SIG-M5 (cell line): ENCODE data around the gene CYFIP2.
"Not testable (repeated sequence)": the region's sequence is repeated elsewhere in the genome, so short reads cannot be mapped to it uniquely, and the experiment has no call there.

ENCODE experiments used
- DNase-seq: peaks from one replicate; lab custom pipeline; 2025; lab: John Stamatoyannopoulos, UW

Gene CYFIP2

DNA sequence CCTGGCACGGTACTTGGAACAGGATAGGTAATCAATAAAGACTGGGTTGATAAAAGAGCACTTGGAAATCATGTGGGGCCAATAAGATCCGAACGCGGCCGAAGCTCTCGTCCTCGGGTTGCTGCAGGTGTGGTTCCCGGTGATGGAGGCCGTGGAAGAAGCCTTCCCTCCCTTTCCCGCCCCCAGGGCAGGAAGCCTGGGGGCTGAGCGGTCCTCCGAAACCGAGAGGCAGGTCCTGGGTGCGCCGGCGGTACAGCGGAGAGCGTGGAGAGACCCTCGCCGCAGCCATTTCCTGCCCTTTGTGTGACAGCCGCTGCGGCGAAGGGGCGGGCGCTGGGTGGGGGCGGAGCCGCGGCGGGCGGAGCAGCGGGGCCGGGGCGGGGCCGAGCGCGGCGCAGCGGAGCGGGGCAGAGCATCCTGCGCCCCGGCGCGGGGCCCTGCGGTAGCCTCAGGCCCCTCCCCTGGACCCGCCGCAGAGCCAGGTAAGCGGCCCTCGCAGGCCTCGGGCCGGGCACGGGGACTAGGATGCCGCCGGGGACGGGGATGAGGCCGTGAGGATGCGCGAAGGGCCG lies at the start of gene CYFIP2:
Gene CYFIP2 (plus strand): TSS at position 410 of the 572 bp plus-strand sequence. CDS start 19,239 bp downstream, outside the sequence.
- no peak for DNase-seq

DNA sequence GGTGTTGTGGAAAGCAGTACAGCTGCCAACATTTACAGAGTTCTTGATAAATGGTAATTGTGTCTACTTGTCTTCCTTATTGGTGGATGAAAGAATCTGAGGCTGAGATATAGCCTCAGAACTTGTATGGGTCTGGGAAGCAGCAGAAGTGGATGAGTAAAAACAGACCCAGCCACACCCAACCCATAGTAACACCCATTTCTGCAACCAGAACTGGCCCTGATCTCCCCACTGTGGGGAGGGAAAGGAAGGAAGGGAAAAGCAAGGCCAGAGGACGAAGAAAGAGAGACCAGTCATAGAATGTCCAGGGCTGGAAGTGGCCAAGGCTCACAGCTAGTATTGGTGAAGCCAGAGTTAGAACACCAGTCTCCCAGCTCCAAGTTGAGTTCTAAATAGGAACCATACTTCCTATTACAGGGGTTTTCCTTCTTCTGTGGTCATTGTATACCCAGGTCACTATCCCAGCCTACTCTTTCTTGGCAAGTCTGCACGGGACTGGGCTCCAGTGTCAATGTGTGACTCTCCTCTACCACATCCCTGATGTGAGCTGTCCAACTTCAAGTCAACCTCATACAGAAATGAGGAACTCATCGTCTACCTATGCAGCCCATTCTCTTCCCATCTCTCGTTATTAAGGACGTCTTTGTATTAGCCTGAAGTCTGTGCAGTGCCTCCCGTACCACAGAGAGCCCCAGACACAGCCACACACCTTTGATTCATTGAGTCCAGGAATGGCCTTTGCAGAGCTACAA lies 49.4 kb upstream of the CYFIP2 start:
- DNase-seq, result no peak

DNA sequence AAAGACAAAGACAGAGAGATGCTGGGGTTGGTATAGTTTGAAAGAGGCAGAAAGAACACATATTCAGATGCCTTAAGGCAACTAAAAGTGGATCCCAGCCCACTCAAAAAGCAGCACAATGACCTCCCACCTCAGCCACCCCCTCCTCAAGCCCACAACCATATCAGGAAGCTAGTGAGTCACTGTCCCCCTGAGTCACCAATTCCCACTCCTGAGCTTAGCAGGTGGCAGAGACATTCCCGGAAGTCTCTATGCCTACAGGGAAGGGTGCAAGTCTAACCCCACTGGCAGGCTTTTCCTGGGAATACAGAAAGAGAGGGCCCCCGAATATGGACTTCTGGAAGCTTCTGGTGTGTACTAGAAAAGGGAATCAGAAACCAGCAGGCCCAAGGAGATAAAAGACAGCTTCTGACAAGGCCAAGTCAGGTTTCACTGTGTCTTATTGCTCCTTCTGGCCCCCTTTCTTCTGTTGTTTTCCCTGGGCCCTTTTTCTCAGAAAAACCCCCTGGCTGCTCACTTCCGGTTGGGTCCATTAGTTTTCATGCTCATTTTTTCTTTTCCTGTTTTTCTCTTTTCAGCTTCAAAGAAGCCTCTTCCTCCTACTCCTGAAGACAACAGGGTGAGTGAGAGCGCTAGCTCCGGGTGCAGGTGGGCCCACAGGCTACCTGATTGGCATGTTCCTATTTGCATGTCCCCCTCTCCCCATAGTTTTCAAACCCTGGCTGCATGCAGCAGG lies 48.5 kb upstream of the CYFIP2 start:
- no peak for DNase-seq

DNA sequence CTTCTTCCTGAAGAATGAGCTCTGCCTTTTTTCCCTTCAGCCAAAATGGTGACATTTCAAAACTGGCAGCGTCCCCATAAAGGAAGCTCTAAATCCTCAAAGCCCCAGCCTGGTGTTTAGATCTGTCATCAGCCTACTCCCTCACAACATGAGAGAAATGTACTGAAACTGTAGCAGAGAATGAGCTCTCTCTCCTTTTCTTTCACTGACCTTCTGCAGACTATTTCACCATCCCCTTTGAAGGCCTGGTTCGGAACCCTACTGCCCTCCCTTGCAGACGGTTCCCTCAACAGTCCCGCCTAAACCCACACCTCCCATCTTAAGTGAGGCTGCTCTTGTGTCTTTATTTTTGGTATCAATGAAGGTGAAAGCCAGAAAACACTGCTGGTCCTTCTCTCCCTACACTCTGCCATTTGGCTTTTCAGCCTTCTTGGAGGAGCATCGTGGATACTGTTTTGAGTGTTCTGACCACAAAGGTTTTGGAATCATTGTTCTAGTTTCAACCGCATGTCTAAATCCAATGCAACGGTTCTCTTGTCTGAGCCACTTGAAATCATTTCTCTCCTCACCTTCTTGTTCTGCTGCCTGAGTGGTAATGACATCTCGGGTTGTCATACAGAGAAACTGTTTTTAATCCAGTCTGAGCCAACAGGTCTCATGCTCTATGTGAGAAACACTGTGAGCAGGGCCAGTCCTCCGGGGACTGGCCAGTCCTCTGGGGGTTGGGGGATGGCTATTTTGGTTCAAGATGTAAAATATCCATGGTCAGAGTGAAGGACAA lies 46.2 kb upstream of the CYFIP2 start:
- DNase-seq, result no peak

DNA sequence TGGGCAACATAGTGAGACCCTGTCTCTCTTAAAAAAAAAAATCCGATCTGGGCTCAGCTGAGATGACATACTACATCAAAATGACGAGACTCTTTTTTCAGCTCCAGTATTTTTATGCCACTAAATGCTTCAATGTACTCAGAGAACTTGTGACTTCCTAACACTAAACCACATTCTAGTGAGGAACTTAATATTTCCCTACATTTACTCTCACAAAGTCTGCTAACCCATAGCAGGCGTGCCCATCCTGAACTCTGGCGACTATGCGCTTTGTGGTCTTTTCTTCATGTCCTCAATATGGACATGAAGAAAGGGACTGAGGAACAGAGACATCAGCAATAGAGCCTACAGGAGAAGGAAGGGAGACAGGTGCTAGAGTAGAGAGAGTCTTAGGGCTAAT lies 44.0 kb upstream of the CYFIP2 start:
- DNase-seq, result no peak

DNA sequence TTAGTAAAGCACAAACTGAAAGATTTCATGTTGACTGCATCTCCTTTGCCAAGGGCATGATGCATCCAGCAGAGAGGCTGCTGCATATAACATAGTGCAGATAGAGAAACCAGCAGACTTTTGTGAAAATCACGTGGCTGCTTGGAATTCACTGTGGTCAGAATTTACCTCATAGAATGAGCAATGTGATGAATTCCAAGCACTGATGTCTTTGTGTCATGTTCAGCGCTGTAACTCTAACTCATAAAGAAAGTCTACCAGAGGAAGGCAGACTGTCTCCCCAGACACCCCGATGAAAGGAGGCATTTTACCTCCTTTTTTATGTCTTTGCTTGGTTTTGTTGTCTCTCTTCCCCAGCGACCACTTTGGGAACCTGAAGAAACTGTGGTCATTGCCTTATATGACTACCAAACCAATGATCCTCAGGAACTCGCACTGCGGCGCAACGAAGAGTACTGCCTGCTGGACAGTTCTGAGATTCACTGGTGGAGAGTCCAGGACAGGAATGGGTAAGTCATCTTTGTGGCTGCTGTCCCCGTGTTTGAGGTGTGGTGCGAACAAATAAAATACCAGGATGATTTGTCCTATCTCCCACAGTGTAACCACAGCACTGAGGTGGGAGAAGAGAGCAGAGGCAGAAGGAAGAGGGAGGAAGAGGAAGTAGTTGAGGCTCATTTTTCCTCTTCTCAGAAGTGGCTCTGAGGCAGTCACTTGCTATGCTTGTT lies 43.3 kb upstream of the CYFIP2 start:
- no peak for DNase-seq

DNA sequence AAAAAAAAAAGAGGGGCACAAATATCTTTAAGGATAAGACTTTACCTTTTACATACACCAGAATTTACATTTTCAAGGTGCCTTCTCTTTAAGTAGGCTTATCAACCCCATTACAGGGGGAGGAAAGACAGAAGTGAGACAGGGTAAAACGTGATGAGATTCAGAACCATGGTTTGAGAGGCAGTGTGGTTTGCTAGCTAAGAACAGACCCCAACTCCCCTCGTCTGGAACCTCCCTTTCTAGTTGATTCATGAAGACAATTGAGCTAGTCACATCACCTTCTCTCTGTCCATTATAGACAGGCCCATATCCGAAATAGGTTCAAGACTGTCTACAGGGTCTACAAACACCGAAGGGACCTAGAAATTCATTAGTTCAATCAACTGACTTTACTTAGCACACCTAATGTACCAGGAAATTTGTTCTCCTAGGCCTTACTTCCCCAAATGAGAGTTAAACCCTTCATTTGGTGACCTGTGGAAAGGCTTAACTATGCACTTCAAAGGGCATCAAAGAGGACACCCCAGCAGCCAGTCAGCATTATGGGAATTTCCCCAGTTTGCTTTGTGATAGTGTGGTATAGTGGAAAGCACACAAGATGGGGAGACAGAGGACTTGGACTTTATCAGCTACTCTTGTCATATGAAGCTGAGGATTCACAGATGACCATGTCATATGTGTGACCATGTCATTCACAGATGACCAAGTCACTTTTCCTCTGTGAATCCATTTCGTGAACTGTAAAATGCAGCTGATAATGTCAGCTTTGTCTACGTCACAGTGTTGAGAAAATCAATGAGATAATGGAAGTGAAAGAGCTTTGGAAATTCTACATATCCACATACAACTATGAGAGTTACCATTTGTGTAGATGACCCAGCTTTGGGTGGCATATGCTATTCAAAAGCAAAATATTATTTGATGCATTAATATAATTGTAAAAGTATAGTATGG lies 40.2 kb upstream of the CYFIP2 start:
- no peak for DNase-seq

DNA sequence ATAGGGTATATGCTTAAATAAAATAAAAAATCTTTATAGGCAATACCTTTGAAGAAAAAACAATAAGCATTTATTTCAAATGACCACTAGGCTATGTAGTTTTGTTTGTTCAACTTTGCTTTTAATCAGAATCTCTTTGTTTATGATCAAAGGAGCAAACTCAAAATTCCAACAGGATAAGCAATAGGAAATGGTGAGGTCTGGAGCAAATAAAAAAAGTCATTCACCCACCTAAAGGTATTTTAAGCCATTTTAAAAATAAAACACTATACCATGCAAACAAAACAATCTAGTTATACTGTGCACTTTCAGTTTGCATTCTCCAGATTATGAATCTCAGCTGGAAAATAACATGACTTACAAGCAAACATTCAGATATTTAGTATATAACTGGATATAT lies 35.3 kb upstream of the CYFIP2 start:
- DNase-seq, result no peak

DNA sequence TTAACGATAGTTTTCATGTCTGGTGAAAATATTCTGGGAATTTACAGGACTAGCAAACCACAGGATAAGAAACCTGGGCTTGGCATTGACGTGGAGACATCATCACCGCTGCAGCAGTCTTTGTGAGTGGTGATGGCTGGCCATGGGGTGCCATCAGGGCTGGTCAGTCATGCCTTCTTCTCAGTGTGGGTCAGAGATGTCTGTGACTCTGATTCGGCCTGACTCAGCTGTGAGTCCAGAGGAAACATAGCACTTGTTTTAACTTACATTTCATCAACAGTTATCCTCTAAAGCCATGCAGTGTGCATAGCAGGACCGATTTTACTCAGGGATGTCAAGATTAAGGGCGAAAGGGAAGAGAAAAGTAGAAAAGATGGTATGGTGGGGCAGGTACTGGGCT lies 33.2 kb upstream of the CYFIP2 start:
- no peak for DNase-seq

DNA sequence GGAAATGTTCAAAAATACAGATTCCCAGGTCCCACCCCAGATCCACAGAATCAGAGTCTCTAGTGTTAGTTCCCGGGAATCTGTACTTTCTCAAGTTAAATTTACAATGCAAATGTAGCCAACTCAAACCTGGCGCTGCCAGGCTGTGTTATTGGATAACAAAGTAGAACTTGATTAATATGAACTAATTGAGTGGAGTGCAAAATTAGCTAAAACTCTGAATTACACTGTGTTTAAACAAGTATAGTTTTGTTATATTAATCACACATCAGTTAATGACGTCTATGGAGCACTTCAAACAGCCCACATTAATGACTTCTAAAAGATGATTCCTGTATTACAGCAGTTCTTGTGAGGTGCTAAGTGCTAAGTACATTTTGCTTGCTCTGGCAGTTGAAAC lies 32.4 kb upstream of the CYFIP2 start:
- no peak for DNase-seq

DNA sequence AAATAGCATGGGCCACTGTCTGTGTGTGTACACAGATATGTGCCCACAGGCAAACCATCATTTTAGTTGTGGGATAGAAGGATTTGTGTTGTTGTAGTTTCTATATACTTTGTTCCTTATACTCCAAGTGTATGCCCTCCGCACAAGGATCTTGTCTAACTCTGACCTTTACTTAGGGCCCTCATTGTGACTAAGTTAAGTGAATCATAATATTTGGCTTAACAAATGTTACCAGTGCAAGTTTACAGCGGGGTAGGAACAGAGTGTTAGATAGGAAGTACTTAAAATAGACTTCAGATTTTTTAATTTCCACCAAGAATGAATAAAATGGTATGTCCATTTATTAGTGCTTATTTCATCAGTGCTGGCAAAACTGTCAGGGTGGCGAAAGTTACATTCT lies 29.5 kb upstream of the CYFIP2 start:
- no peak for DNase-seq

DNA sequence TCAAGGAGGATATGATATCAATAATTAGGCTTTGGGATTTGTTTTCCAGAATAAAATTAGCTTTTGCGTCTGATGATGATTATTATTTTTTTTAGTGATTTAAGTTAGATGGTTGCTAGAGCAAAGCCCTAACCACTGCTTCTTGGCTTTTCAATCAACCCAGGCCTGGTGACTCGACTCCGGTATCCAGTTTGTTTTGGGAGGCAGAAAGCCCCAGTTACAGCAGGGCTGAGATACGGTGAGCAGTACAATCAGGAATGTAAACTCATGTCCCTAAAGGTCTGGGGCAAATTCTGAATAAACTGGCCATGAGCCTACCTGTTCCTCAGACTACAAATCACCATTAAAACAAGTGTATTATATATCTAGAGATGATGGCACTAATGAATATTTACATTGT lies 24.4 kb upstream of the CYFIP2 start:
- no peak for DNase-seq

DNA sequence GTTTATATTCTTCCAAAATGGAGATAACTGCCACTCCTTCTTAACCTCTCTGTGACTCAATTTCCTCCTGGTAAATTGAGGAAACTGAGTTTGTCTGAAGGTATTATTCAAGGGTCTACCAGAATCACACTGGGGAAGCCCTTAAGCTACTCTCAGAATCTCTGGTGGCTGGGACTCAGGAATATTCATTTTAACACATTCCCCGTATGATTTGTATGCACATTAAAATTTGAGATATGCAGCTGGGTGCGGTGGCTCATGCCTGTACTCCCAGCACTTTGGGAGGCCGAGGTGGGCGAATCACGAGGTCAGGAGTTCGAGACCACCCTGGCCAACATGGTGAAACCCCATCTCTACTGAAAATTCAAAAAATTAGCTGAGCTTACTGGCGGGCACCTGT lies 21.2 kb upstream of the CYFIP2 start:
- DNase-seq, result not testable (repeated sequence)

DNA sequence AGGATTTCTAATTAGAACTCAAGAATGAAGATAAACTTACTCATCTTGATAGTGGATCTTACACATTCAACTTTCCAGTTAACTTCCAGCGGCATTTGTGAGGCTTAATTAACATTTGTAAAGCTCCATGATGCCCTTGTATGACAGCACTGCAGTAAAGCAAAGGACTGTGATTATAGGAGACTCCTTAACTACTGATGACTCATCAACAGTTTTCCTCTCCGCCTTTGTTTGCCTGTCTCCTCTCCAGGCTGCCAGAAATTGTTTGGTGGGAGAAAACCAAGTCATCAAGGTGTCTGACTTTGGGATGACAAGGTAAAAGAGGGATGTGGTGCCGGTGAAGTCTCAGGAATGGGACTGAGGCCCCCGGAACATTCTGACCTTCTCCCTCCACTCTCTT lies 20.4 kb upstream of the CYFIP2 start:
- DNase-seq, result no peak

DNA sequence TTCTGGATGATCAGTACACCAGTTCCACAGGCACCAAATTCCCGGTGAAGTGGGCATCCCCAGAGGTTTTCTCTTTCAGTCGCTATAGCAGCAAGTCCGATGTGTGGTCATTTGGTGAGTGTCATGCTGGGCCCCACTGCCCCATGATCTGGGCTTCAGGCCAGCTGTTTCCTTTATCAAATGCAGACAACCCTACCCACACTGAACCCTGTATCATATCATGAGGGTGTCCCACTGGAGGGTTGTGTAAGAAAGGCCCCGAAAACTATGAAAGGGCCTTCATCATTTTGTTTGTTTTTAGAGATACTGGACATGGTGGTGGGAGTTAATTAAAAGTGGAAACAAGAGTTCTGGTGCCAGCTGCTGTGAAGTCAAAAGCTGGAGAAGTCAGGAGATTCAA lies 20.0 kb upstream of the CYFIP2 start:
- no peak for DNase-seq

DNA sequence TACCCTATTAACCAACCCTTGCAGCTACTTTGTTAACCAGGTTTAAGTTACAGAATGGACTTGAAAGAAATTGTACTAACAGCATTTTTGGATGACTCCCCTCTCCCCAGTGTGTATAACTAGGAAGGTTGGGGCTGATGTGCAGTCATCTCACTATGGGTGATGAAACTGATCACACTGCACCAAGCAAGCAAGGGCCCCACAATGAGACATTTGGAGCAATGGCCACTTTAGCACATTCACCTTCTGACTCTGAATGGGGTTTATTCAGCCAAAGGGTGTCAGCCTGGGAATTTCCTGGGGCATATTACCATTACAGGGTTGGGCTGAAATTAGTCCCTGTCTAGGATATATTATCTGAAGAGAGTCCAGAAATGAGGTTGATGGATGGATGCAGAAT lies 18.7 kb upstream of the CYFIP2 start:
- no peak for DNase-seq

DNA sequence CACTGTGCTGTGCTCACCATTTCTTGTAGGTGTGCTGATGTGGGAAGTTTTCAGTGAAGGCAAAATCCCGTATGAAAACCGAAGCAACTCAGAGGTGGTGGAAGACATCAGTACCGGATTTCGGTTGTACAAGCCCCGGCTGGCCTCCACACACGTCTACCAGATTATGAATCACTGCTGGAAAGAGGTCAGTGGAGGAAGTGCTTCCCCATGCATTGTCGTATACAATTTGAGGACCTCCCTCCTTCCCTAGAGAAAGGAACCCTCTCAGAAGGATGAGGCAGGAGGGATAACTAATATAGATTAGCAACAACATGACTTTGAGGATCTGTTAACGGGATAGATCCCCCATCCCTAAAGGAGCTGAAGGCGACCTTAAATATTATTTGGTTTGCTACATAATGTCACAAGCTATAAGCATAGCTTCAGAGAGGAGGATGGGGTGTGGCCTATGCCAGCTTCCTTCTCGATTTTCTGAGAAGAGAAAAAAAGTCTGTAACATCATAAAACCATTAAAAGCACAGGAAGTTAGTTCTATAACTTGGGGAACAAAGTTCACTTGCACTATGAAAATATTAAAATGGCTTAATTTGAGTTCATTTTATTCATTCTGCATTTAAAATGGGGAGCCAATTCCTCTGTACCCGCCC lies 17.0 kb upstream of the CYFIP2 start:
- no peak for DNase-seq

DNA sequence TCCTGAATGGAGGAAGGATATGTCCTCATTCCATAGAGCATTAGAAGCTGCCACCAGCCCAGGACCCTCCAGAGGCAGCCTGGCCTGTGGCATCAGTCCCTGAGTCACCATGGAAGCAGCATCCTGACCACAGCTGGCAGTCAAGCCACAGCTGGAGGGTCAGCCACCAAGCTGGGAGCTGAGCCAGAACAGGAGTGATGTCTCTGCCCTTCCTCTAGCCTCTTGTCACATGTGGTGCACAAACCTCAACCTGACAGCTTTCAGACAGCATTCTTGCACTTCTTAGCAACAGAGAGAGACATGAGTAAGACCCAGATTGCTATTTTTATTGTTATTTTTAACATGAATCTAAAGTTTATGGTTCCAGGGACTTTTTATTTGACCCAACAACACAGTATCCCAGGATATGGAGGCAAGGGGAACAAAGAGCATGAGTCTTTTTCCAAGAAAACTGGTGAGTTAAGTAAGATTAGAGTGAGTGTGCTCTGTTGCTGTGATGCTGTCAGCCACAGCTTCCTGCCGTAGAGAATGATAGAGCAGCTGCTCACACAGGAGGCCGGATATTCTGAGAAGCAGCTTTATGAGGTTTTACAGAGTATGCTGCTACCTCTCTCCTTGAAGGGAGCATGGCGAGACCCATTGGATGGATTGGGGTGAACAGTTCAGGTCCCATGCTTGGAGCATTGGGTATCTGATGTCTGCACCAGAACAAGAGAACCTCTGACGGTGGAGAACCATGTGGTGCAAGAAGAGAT lies 13.0 kb upstream of the CYFIP2 start:
- no peak for DNase-seq

DNA sequence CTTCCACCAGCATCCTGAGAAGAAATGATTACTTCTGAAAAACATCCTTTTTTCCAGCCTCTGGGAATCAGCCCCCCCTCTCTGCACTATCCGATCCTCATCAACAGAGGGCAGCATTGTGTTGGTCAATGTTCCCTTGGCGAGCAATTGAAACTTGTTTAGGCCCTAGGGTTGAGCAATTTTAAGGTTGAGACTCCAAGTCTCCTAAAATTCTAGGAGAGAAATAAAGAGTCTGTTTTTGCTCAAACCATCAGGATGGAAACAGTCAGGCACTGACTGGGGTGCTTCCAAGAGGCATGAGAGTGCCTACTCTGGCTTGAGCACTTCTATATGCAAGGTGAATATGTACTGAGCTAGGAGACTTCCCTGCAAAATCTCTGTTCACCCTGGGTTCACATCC lies 12.4 kb upstream of the CYFIP2 start:
- no peak for DNase-seq
